Activated B cell treated with CpG ODN at 0.5 μM for 24 hours (primary cell): Measurements from ENCODE around the gene CACNG7. TPM values are rescaled to one million over a fixed set of nuclear protein-coding genes. Genes with fewer than 3 reads are reported as not detected.

Source experiments
- ATAC-seq: fragments of 200-7000 bp; cut with Tn5 transposase; one replicate; pipeline ENCODE4 v1.10.0; 2021; ENCODE audit warnings: low read depth, mild to moderate bottlenecking, moderate library complexity
- CTCF ChIA-PET: fragments of 350-600 bp; sonication (Branson Sonifier 250); formaldehyde crosslinking; loops from one replicate; lab custom pipeline; 2021; ENCODE audit warnings: antibody characterized with exemption; lab: Charles Lee
- POLR2A ChIA-PET: fragments of 350-600 bp; sonication (Branson Sonifier 250); formaldehyde crosslinking; loops from one replicate; lab custom pipeline; 2021; ENCODE audit warnings: antibody characterized with exemption; lab: Charles Lee
- DNase-seq: peaks from one replicate; pipeline ENCODE4 v3.0.0; 2022
- H3K27ac Mint-ChIP-seq: one replicate; pipeline ENCODE4 v1.8.0; 2020; ENCODE audit warnings: mixed read lengths
- H3K27me3 Mint-ChIP-seq: one replicate; pipeline ENCODE4 v1.8.0; 2021; ENCODE audit warnings: mixed read lengths
- H3K36me3 Mint-ChIP-seq: one replicate; pipeline ENCODE4 v1.8.0; 2021; ENCODE audit warnings: low read depth, mixed read lengths
- H3K4me1 Mint-ChIP-seq: one replicate; pipeline ENCODE4 v1.8.0; 2021; ENCODE audit warnings: mixed read lengths
- H3K4me3 Mint-ChIP-seq: one replicate; pipeline ENCODE4 v1.8.0; 2020; ENCODE audit warnings: mild to moderate bottlenecking, mixed read lengths
- H3K9me3 Mint-ChIP-seq: one replicate; pipeline ENCODE4 v1.8.0; 2020; ENCODE audit warnings: mixed read lengths
- CTCF ChIP-seq: fragments of 200-600 bp; IDR thresholded peaks from one replicate; pipeline ENCODE4 v1.8.0; 2022; ENCODE audit warnings: antibody characterized with exemption, mild to moderate bottlenecking
- intact Hi-C: fragments of 100-400 bp; cut with micrococcal nuclease; formaldehyde crosslinking; loops from one replicate; pipeline ENCODE4 v1.15.1; 2024
- total RNA-seq: library from RNA; stranded (reverse); gene quantifications from 2 replicates; pipeline ENCODE4 v1.2.3, GENCODE V29; 2022

The CACNG7 gene
- total RNA-seq, 1 donor from 2014 or later, result not detected

GRCh38 chr19:53883231-53883661 is 25.8 kb upstream of the CACNG7 start:
- Mint-ChIP-seq H3K4me1 (peaks cover 17% of the 10 kb centered on the region), H3K36me3 (no peaks in the 10 kb centered on the region), H3K9me3 (no peaks in the 10 kb centered on the region), H3K4me3 (no peak overlapping the region), H3K27me3 (peaks cover 24% of the 10 kb centered on the region), H3K27ac (no peak overlapping the region)
- CTCF ChIA-PET, result no interaction called here
- no peak for DNase-seq
- POLR2A ChIA-PET, result interaction anchor here (1.4 kb wide), 1 partner anchor 12 kb away, joined by 5 read pairs; no protein-coding TSS in a partner anchor
- intact Hi-C loops, result no loop called here
- TF ChIP-seq CTCF, result no peak
- peak; percentile 21 for ATAC-seq

GRCh38 chr19:53883741-53884140 is 25.3 kb upstream of the CACNG7 start:
- ATAC-seq, result no peak
- no peaks in the 10 kb centered on the region for H3K9me3 Mint-ChIP-seq
- no peak for DNase-seq
- H3K4me3 Mint-ChIP-seq, result peak overlapping the region; percentile 17
- TF ChIP-seq CTCF, result no peak
- H3K27ac Mint-ChIP-seq, result no peak overlapping the region
- POLR2A ChIA-PET, result interaction anchor here (1.4 kb wide), 1 partner anchor 13 kb away, joined by 5 read pairs; no protein-coding TSS in a partner anchor
- CTCF ChIA-PET, result no interaction called here
- H3K27me3 Mint-ChIP-seq, result peaks cover 21% of the 10 kb centered on the region
- H3K36me3 Mint-ChIP-seq, result no peaks in the 10 kb centered on the region
- intact Hi-C loops, result no loop called here
- peaks cover 15% of the 10 kb centered on the region for H3K4me1 Mint-ChIP-seq

- H3K27ac Mint-ChIP-seq, result no peak overlapping the region
Measured at GRCh38 chr19:53884256-53884655, 24.8 kb upstream of the CACNG7 start.

GRCh38 chr19:53885036-53885435 is 24.0 kb upstream of the CACNG7 start:
- H3K9me3 Mint-ChIP-seq, result no peaks in the 10 kb centered on the region

More at GRCh38 chr19:53884256-53884655, 24.8 kb upstream of the CACNG7 start:
- DNase-seq, result no peak
- ChIA-PET POLR2A (interaction anchor here (1.4 kb wide), 1 partner anchor 13 kb away, joined by 5 read pairs; no protein-coding TSS in a partner anchor), CTCF (no interaction called here)
- no peak for ATAC-seq
- no peak for TF ChIP-seq CTCF
- Mint-ChIP-seq H3K9me3 (no peaks in the 10 kb centered on the region), H3K4me3 (no peak overlapping the region), H3K4me1 (peaks cover 15% of the 10 kb centered on the region), H3K27me3 (peaks cover 17% of the 10 kb centered on the region), H3K36me3 (no peaks in the 10 kb centered on the region)
- intact Hi-C loops, result no loop called here

More at GRCh38 chr19:53885036-53885435, 24.0 kb upstream of the CACNG7 start:
- H3K27ac Mint-ChIP-seq, result no peak overlapping the region
- no peak overlapping the region for H3K4me3 Mint-ChIP-seq
- ChIA-PET POLR2A (no interaction called here), CTCF (no interaction called here)
- no peaks in the 10 kb centered on the region for H3K36me3 Mint-ChIP-seq
- H3K27me3 Mint-ChIP-seq, result peaks cover 17% of the 10 kb centered on the region
- DNase-seq (no peak), ATAC-seq (no peak)
- peaks cover 15% of the 10 kb centered on the region for H3K4me1 Mint-ChIP-seq
- TF ChIP-seq CTCF, result no peak
- intact Hi-C loops, result no loop called here
